GM10248 (cell line): ENCODE measurements around the gene CPT1A.

Experiments
- CTCF ChIA-PET: fragments of 300-600 bp; sonication (Branson Sonifier 250); formaldehyde crosslinking; extraction: SDS; loops from one replicate; lab custom pipeline; 2021; ENCODE audit warnings: antibody characterized with exemption; lab: Yijun Ruan, JAX
- POLR2A ChIA-PET: fragments of 350-650 bp; sonication (Branson Sonifier 250); formaldehyde crosslinking; extraction: SDS; loops from one replicate; lab custom pipeline; 2020; ENCODE audit warnings: antibody characterized with exemption; lab: Yijun Ruan, JAX
- DNase-seq: peaks from one replicate; pipeline ENCODE4 v3.0.0; 2012; ENCODE audit errors: extremely low spot score
- TF ChIP-seq, protein P1 (sequence below): IDR thresholded peaks from 2 replicates; pipeline ENCODE4 v1.5.1; 2012; ENCODE audit warnings: mild to moderate bottlenecking, low read depth; ENCODE audit errors: extremely low read depth, missing control alignments, control extremely low read depth

Gene CPT1A

DNA sequence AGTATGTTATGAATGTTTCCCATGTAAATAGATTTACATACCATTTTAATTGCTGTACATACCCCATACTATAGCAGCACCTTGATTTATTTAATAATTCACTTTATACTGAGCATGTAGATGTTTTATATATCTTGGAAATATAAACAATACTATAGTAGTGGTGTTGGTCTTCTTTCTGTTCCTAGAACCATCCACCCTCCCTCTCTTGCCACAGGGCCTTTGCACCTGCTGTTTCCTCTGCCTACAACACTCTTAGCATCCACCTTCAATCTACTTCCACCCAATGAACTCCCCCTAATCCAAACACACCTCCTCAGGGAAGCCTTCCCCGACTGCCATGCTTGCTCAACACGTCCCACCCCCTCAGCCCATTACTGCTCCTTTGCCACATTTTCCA lies 120.6 kb downstream of the CPT1A start:
- DNase-seq, result no peak
- TF ChIP-seq, protein P1, sequence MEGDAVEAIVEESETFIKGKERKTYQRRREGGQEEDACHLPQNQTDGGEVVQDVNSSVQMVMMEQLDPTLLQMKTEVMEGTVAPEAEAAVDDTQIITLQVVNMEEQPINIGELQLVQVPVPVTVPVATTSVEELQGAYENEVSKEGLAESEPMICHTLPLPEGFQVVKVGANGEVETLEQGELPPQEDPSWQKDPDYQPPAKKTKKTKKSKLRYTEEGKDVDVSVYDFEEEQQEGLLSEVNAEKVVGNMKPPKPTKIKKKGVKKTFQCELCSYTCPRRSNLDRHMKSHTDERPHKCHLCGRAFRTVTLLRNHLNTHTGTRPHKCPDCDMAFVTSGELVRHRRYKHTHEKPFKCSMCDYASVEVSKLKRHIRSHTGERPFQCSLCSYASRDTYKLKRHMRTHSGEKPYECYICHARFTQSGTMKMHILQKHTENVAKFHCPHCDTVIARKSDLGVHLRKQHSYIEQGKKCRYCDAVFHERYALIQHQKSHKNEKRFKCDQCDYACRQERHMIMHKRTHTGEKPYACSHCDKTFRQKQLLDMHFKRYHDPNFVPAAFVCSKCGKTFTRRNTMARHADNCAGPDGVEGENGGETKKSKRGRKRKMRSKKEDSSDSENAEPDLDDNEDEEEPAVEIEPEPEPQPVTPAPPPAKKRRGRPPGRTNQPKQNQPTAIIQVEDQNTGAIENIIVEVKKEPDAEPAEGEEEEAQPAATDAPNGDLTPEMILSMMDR, result no peak
- ChIA-PET POLR2A (no interaction called here), CTCF (no interaction called here)

DNA sequence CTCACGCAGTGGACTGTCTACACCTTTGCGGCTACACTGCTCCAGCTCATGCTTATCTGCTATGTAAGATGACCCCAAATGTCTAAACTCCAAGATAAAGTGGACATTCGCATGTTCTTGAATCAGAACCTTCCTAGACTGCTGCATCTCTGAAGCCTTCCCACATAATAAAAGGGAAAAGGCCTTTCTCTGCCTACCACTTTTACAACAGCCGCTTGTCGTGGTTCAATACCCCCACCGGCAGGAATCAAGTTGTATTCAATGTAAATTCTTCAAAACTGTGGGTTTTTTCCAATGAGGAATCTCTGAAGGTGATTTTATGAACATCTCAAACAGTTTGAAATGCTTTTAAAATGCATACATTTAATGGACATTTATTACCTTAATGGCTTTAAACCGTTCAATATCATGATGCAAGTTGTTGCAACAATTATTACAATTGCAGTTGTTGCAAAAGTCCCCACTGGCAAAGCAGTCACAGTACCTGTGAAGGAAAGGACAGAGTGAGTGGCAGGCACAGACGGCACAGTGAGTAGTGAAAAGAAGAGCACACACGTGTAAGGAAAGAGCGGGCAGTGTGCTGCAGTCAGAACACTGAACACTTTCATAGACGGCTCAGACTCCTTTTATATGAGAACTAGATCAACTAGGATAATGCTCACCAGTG lies 126.1 kb downstream of the CPT1A start:
- POLR2A ChIA-PET, result no interaction called here
- CTCF ChIA-PET, result interaction anchor here (1.4 kb wide), 1 partner anchor 13 kb away, joined by 3 read pairs; no protein-coding TSS in a partner anchor
- no peak for DNase-seq

DNA sequence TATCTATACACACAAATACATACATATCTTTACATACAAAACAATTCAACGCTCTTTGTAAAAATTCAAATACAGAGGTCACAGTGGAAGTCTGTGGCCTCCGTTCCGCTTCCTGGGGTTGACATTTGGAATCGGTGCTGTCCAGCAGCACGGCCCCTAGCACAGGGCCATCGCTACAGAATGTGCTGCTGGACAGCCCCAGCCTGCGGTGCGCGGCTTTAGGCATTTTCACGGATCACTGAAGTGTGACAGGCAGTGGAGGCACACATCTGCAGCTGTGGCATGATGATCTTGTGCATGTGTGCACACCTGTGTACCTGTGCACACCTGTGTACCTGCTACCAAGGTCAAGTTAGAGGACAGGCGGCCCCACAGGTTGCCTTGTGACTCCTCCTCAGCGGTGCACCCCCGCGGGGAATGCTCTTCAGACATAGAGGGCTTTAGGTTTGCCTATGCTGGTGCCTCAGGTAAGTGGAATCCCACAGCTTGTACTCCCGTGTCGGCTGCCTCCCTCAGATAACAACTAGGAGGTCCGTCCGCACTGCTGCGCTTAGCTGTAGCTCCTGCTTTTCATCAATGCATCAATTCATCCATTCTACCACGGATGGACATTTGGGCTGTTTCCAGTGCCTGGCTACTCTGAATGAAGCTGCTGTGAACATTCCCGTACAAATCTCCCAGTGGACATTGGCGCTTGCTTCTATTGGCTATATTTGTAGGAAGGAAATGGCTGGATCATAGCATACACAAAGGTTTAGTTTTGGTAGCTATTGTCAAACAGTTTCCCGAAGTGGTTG lies 127.5 kb downstream of the CPT1A start:
- TF ChIP-seq, protein P1, result no peak
- no peak for DNase-seq
- CTCF ChIA-PET, result interaction anchor here (1.4 to 1.5 kb wide), 2 partner anchors 11 to 27 kb away, joined by 3 to 4 read pairs; no protein-coding TSS in a partner anchor
- POLR2A ChIA-PET, result no interaction called here

More for the DNA sequence above, 126.1 kb downstream of the CPT1A start:
- TF ChIP-seq, protein P1, result no peak

DNA sequence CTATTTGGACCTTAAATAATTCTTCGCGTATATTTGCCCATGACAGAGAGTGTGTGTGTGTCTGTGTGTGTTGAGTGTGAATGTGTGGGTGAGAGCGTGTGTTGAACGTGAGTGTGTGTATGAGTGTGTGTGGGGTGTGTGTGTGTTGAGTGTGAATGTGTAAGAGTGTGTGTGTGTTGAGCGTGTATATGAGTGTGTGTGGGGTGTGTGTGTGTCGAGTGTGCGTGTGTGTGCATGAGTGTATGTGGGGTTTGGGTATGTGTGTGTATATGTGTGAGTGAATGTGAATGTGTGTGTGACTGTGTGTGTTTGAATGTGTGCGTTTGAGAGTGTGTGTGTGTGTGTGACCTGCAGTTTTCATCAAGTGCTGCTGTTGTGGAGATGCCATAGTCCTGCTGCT lies 130.6 kb downstream of the CPT1A start:
- CTCF ChIA-PET, result no interaction called here
- no peak for DNase-seq
- TF ChIP-seq, protein P1, result no peak
- POLR2A ChIA-PET, result no interaction called here

DNA sequence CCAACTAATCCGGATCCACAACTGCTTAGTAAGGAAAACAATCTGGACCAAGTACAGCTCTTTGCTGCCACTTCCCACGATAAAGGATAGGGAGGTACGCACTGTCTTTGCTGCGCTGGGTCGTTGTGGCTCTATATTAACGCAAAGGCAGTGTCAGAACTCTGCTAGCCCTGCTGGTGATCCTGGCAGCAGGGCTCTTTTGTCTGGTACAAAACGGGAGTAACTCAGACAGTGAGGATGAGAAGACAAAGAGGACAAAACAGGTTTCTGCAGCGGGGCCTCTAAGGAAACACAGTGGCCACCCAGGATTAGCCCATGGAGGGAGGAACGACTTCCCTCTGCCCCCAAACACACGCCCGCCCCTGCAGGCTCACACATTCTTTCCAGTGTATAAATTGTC lies 131.3 kb downstream of the CPT1A start:
- ChIA-PET CTCF (no interaction called here), POLR2A (no interaction called here)
- TF ChIP-seq, protein P1, result no peak
- DNase-seq, result no peak

DNA sequence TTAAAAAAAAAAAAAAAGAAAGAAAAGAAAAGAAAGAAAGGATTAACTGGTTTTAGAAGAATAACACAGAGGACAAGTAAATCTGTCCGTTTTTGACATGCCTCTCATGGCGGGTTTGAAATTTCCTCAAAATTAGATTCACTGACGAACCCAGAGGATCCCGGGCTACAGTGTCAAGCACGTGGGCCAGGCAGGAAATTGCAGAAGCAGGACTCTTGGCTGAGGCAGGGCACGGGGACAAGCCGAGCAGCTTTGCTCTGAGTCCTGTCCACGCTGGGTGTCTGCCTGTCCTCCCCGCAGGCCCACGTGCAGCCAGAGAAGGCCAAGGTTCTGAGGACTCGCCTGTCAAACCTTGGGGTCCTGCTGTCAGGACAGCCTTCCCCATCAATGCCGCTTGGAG lies 132.7 kb downstream of the CPT1A start:
- POLR2A ChIA-PET, result no interaction called here
- CTCF ChIA-PET, result no interaction called here
- DNase-seq, result no peak
- TF ChIP-seq, protein P1, result no peak
